Fibroblast of lung (primary cell): ENCODE data around the gene GFOD2.

Experiments
- CTCF ChIP-seq, 2 donors: IDR thresholded peaks in 1 of 2; conservative IDR thresholded peaks in 1 of 2; 1 replicate in 1 of 2; 2 replicates in 1 of 2; pipeline ENCODE4 v1.5.1; 2011 to 2012; ENCODE audit warnings: low read length in 2 of 2, control low read depth in 1 of 2, inconsistent platforms in 1 of 2, low read depth in 1 of 2, mild to moderate bottlenecking in 1 of 2
- EZH2 ChIP-seq: IDR thresholded peaks from 2 replicates; pipeline ENCODE4 v1.5.1; 2012; ENCODE audit warnings: low read length, control low read depth, mild to moderate bottlenecking; ENCODE audit errors: missing control alignments

GRCh38 chr16:67699265-67699664 lies 19.9 kb downstream of the GFOD2 start:
- TF ChIP-seq CTCF (conservative IDR thresholded peaks at IDR 0.05 in 1 of 2, IDR thresholded peaks at IDR 0.05 in 1 of 2; ENCODE audit: low read depth in 1 of 2, low read length in 2 of 2) (no peak), EZH2 (no peak)
